Measurements from ENCODE around the gene TMEM203.

Gene TMEM203

GRCh38 chr9:137198051-137198901 lies 7.2 kb downstream of the TMEM203 start:
- no peak for DNase-seq (ENCODE audit: low read depth, low spot score)

- no peak for DNase-seq (ENCODE audit: low read depth, low spot score)
Measured at GRCh38 chr9:137195525-137196220, 9.8 kb downstream of the TMEM203 start.

GRCh38 chr9:137194909-137195308 lies 10.5 kb downstream of the TMEM203 start:
- DNase-seq (ENCODE audit: low read depth, low spot score) = no peak

GRCh38 chr9:137194388-137194787 lies 11.1 kb downstream of the TMEM203 start:
- DNase-seq (ENCODE audit: low read depth, low spot score) = no peak

DNA sequence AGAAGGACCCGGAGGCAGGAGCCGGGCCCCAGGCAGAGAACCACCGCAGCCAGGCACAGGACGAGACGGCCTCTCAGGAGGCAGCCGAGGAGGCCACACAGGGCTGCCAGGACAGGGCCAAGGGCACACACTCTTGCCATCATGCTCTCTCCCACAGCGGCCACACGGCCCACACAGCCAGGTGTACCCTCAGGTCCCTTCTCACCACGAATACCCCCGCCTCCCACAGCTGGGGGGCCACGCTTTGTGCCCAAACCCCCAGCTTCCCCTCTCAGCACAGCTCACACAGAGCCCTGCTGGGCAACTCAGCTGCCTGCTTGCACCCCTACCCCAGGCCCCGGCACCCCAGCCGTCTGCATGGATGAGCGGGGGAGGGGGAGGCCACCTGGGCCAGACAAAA lies 11.7 kb downstream of the TMEM203 start:
- no peak for DNase-seq (ENCODE audit: low read depth, low spot score)

- no peak for DNase-seq (ENCODE audit: low read depth, low spot score)
Measured at GRCh38 chr9:137192859-137193258, 12.6 kb downstream of the TMEM203 start.

DNA sequence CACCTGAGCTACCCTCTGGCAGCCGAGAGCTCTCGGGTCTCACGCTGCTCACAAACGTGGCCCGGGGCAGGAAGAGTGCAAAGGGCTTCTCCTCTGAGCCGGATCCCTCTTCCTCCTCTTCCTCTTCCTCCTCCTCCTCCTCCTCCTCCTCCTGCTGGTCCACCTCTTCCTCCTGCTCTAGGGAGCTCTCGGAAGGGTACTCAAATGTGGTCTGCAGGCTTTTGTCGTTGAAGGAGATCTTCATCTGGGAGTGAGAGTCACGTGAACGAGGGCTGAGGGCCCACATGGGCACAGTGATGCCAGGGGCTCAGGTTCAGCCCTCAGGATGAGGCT lies 13.0 kb downstream of the TMEM203 start:
- DNase-seq (ENCODE audit: low read depth, low spot score) = no peak

GRCh38 chr9:137191691-137192447 lies 13.6 kb downstream of the TMEM203 start:
- no peak for DNase-seq (ENCODE audit: low read depth, low spot score)

GRCh38 chr9:137191245-137191644 lies 14.2 kb downstream of the TMEM203 start:
- DNase-seq (ENCODE audit: low read depth, low spot score) = no peak

DNA sequence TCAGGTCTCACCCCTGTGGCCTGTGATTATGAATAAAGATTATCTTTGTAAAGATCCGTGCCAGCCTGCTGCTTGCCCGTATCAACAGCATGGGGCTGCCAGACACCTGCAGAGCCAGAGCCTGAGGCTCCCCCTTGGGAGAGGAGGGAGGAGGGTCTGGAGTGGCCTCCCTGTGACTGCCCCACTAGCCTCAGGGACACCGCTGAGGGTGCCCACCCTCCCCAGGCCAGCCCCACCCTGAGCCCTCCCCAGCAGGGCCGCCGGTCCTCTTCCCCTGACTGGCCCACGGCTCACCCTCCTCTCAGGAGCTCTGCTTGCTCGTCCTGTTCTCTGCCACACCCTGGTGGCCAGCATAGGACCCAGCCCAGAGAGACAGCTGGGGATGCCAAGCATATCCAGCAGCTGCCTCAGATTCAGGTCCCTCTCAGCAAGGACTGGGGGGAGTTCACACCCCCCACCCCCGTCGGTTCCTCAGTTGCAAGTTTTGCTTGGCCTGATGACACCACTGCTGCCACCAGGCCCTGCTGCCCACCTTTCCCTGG lies 15.1 kb downstream of the TMEM203 start:
- no peak for DNase-seq (ENCODE audit: low read depth, low spot score)

DNA sequence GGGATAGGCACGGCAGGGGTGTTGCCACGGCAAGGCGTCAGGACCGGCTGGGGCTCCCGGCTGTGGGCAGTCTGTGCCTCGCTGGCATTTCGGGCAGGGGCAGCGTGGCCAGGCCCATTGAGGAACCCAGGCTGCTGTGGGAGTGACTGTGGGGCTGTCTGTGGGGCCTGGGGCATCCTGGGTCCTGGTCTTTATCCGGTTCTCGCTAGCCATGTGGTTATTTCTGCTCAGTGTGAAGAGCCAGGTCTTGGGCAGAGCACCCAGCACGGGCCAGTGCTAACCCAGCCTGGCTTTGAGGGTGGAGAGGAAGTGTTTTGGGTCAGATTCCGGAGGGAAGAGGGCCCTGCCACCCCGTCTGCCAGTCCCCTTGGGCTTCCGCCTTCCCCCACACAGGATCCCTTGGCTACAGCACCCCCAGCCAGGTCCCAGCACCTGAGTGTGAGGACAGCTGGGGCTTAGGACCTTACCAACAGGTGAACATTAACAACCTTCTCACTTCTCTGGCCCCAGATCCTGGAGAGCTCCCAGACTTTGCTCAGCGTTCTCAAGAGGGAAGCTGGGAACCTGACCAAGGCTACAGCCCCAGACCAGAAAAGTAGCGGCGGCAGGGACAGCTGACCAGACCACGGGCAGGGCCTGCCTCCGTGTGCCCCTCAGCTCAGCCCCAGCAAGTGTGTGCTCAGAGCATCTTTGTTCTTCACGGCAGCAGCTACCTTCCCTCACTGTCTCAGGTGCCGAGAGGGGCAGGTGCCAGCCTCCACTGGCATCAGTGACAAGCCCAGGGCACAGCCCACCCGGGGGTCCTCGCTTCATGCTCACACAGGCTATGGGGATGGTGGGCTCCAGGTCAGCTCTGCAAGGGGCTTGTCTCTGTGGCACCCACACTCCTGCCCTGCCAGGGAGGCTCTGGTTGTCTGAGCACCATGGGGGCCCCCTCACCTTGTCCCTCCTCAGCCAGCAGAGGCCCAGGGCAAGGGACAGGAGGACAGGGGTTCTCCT lies 15.9 kb downstream of the TMEM203 start:
- no peak for DNase-seq (ENCODE audit: low read depth, low spot score)

DNA sequence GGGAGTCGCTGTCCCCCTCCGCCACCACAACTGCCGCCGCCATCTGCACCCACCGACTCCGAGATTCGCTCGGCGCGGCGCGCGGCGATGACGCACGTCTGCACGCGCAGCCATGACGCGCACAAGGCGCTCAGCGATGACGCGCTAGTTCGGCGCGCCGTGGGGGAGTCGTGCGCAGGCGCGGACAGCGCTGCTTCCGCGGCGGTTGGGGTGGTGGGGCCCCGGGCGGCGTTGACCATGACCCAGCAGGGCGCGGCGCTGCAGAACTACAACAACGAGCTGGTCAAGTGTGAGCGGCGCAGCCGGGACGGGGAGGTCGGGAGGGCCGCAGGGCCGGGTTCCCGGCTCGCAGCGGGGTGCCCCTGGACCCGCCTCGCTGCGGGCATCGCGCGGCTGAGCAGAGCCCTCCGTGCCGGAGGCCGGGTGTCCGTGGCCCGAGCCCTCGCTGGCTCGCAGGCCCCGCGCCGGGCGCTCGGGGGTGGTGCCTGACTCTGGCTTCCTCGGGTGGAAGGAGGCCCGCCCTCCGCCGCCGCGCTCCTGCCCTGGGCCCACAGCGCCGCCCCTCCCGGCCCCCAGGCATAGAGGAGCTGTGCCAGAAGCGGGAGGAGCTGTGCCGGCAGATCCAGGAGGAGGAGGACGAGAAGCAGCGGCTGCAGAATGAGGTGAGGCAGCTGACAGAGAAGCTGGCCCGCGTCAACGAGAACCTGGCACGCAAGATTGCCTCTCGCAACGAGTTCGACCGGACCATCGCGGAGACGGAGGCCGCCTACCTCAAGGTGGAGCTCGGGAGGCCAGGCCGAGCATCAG lies 16.8 kb downstream of the TMEM203 start, which contains the start of the genes ANAPC2 and SSNA1:
Gene ANAPC2 (minus strand): TSS at position 71 of the 807 bp plus-strand sequence. CDS start 28 bp downstream, at position 43.
Gene SSNA1 (plus strand): TSS at position 187 of the 807 bp plus-strand sequence. CDS start 51 bp downstream, at position 238.
- DNase-seq (ENCODE audit: low read depth, low spot score) = peak; percentile 87

GRCh38 chr9:137188086-137188489 lies 17.4 kb downstream of the TMEM203 start:
- no peak for DNase-seq (ENCODE audit: low read depth, low spot score)

GRCh38 chr9:137187386-137187785 lies 18.1 kb downstream of the TMEM203 start:
- DNase-seq (ENCODE audit: low read depth, low spot score) = no peak

DNA sequence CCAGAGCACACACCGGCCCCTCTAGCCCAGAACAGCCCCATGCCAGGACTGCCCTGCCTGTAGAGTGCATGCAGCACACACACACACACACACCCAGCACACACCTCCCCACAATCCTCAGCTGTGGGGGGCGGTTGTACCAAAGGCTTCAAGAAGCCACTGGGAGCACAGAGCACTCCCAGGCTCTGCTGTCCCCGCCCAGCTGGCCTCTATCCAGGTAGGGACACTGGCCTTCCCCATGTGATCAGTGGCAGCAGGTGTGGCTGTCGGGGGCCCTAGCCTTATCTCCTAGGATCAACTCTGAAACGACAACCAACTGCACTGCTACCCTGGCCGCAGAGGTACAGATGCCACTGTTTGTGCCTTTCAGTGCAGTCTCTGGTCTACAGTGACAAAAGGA lies 19.1 kb downstream of the TMEM203 start:
- DNase-seq (ENCODE audit: low read depth, low spot score) = no peak

DNA sequence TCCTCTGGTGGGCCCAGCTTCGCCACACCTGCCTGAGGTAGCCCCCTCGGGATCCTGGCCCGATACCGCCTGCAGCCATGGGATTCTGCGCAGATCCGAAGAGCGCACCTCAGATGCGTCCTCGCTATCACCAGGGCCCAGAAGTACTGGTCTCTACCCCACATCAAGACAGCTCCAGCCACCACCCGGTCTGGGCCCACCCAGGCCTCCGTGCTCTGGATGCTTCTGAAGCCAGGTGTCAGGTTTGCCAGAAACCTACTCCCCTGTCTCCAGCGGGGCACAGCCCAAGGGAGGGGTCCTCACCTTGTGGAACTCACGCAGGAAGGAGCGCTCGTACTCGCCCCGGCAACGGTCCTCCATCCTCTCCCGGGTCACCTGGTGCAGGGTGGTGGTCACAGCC lies 19.5 kb downstream of the TMEM203 start:
- no peak for DNase-seq (ENCODE audit: low read depth, low spot score)

GRCh38 chr9:137184881-137185660 lies 20.4 kb downstream of the TMEM203 start:
- no peak for DNase-seq (ENCODE audit: low read depth, low spot score)

DNA sequence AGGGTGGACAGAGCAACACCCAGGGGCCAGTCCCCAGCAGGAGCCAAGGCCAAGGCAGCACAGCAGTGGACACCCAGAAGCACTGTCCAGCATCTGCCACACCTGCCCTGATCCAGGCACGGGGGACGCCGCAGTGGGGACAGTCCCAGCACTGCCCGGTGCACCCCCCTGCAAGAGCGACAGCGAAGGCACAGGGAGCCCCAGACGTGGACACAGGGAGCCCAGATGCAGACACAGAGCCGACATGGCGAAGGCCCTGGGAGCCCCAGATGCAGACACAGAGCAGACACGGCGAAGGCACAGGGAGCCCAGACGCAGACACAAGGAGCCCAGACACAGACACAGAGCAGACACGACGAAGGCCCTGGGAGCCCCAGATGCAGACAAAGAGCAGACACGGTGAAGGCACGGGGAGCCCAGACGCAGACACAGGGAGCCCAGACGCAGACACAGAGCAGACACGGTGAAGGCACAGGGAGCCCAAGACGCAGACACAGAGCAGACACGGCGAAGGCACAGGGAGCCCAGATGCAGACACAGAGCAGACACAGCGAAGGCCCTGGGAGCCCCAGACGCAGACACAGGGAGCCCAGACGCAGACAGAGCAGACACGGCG lies 21.4 kb downstream of the TMEM203 start:
- DNase-seq (ENCODE audit: low read depth, low spot score) = no peak

- no peak for DNase-seq (ENCODE audit: low read depth, low spot score)
Measured at GRCh38 chr9:137182836-137183235, 22.6 kb downstream of the TMEM203 start.
